Measurements from ENCODE around the gene MTNR1A.

DNA sequence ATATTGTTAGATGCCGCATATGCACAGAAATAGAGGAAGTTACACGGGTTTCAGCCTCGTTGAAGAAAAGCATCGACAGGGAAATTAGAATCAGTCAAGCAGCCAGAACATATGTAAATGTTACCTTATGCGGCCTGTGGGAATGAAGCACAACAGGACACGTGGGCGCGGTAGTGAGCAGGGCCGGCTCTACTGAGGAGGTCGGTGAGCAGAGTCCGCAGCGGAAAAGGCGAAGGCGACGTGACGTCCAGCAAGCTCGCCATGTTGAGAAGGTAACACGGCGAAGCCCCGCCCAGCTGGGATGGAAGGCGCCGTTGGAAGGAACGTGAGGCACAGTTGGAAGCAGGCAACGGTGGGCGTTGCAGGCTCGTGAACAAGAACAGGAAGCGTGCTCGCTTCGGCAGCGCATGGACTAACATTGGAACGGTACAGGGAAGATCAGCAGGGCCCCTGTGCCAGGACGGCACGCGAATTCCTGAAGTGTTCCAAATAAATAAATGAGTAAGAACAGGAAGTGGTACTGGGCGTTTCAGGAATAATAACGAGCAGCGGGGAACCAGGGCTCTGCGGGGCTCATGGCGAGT is 54.6 kb downstream of the MTNR1A start:
- TF ChIP-seq, protein P1, sequence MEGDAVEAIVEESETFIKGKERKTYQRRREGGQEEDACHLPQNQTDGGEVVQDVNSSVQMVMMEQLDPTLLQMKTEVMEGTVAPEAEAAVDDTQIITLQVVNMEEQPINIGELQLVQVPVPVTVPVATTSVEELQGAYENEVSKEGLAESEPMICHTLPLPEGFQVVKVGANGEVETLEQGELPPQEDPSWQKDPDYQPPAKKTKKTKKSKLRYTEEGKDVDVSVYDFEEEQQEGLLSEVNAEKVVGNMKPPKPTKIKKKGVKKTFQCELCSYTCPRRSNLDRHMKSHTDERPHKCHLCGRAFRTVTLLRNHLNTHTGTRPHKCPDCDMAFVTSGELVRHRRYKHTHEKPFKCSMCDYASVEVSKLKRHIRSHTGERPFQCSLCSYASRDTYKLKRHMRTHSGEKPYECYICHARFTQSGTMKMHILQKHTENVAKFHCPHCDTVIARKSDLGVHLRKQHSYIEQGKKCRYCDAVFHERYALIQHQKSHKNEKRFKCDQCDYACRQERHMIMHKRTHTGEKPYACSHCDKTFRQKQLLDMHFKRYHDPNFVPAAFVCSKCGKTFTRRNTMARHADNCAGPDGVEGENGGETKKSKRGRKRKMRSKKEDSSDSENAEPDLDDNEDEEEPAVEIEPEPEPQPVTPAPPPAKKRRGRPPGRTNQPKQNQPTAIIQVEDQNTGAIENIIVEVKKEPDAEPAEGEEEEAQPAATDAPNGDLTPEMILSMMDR (IDR thresholded peaks at IDR 0.05; ENCODE audit: extremely low read depth in 1 of 2, insufficient read depth in 1 of 2, low read depth in 1 of 2, low read length in 2 of 2) = no peak
- TF ChIP-seq POLR2A (IDR thresholded peaks at IDR 0.05; ENCODE audit: low read depth, low read length) = no peak
- TF ChIP-seq, protein P2, sequence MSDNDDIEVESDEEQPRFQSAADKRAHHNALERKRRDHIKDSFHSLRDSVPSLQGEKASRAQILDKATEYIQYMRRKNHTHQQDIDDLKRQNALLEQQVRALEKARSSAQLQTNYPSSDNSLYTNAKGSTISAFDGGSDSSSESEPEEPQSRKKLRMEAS (IDR thresholded peaks at IDR 0.05; ENCODE audit: insufficient read depth, insufficient read length) = no peak

Measured in endothelial cell of umbilical vein (primary cell).